Esophagus (tissue), 2 donors: ENCODE data around the gene RIMS1. TPM values are rescaled to one million over a fixed set of nuclear protein-coding genes. Genes with fewer than 3 reads are reported as not detected.
"Not testable (repeated sequence)": the region's sequence is repeated elsewhere in the genome, so short reads cannot be mapped to it uniquely, and the experiment has no call there.

ENCODE experiments used
- H3K27ac ChIP-seq, 2 donors: one replicate each; pipeline ENCODE4 v1.5.1; 2013; ENCODE audit warnings: low read depth in 2 of 2, mild to moderate bottlenecking in 2 of 2, inconsistent platforms in 1 of 2, low read length in 1 of 2, moderate library complexity in 1 of 2
- H3K27me3 ChIP-seq, 2 donors: one replicate each; pipeline ENCODE4 v1.6.1; 2013; ENCODE audit warnings: low read length in 2 of 2, control low read depth in 1 of 2, mild to moderate bottlenecking in 1 of 2; ENCODE audit not compliant: insufficient read depth in 2 of 2, control insufficient read depth in 1 of 2
- H3K36me3 ChIP-seq, 2 donors: one replicate each; pipeline ENCODE4 v1.6.1; 2013; ENCODE audit warnings: low read length in 1 of 2; ENCODE audit not compliant: control insufficient read depth in 2 of 2, insufficient read depth in 2 of 2
- H3K4me1 ChIP-seq, 2 donors: one replicate each; pipeline ENCODE4 v1.6.1; 2013; ENCODE audit warnings: low read length in 1 of 2; ENCODE audit not compliant: control insufficient read depth in 2 of 2, insufficient read depth in 2 of 2
- H3K4me3 ChIP-seq, 2 donors: one replicate each; pipeline ENCODE4 v1.5.1; 2013; ENCODE audit warnings: low read length in 2 of 2, mild to moderate bottlenecking in 2 of 2, low read depth in 1 of 2, moderate library complexity in 1 of 2
- H3K9me3 ChIP-seq, 2 donors: one replicate each; pipeline ENCODE4 v1.6.1; 2013; ENCODE audit warnings: mild to moderate bottlenecking in 2 of 2, low read depth in 1 of 2, low read length in 1 of 2, moderate library complexity in 1 of 2; ENCODE audit not compliant: control insufficient read depth in 2 of 2, insufficient read depth in 1 of 2
- WGBS, 2 donors: extraction: QIAGEN DNeasy Blood & Tissue Kit; methylation state at CpG; one replicate each; pipeline ENCODE4 v1.1.7; 2013; 5-methylcytosine and 5-hydroxymethylcytosine counted together
- polyA plus RNA-seq, 2 donors: library from polyadenylated mRNA; stranded (reverse); fragments of 200-250 nt; gene quantifications; one replicate each; pipeline ENCODE4 v1.2.3, GENCODE V29; 2013
- donor health status: healthy with polysubstance abuse.
- donor health status: Bipolar disorder and iron deficiency.

RIMS1 gene
- polyA plus RNA-seq, 2 donors: 0.45 to 1.0 TPM

GRCh38 chr6:71977884-71978283 lies 91.5 kb downstream of the RIMS1 start:
- no peaks in the 10 kb centered on the region for H3K4me1 ChIP-seq
- H3K27me3 ChIP-seq: no peaks in the 10 kb centered on the region
- no peaks in the 10 kb centered on the region for H3K36me3 ChIP-seq
- WGBS, 2 donors: 75 to 77% methylated on average over 4 of the region's 4 CpGs
- no peak overlapping the region for H3K27ac ChIP-seq
- no peak overlapping the region for H3K4me3 ChIP-seq
- no peaks in the 10 kb centered on the region for H3K9me3 ChIP-seq

GRCh38 chr6:71979911-71980310 lies 93.6 kb downstream of the RIMS1 start:
- H3K36me3 ChIP-seq: no peaks in the 10 kb centered on the region
- H3K27ac ChIP-seq: no peak overlapping the region
- WGBS, 2 donors: 74 to 75% methylated on average over 2 of the region's 2 CpGs

GRCh38 chr6:71982389-71982788 lies 96.0 kb downstream of the RIMS1 start:
- H3K9me3 ChIP-seq: no peaks in the 10 kb centered on the region
- H3K27me3 ChIP-seq: no peaks in the 10 kb centered on the region
- H3K36me3 ChIP-seq: no peaks in the 10 kb centered on the region
- no peak overlapping the region for H3K4me3 ChIP-seq
- 33 to 42% methylated on average over 1 of the region's 1 CpG for WGBS, 2 donors
- H3K4me1 ChIP-seq: no peaks in the 10 kb centered on the region
- no peak overlapping the region for H3K27ac ChIP-seq

More at GRCh38 chr6:71979911-71980310, 93.6 kb downstream of the RIMS1 start:
- Histone ChIP-seq H3K9me3 (no peaks in the 10 kb centered on the region), H3K4me1 (no peaks in the 10 kb centered on the region), H3K27me3 (no peaks in the 10 kb centered on the region), H3K4me3 (no peak overlapping the region)

GRCh38 chr6:71983131-71983530 lies 96.8 kb downstream of the RIMS1 start:
- H3K4me1 ChIP-seq: no peaks in the 10 kb centered on the region
- no peaks in the 10 kb centered on the region for H3K9me3 ChIP-seq
- no peaks in the 10 kb centered on the region for H3K27me3 ChIP-seq
- H3K36me3 ChIP-seq: no peaks in the 10 kb centered on the region
- 85 to 88% methylated on average over 1 of the region's 1 CpG for WGBS, 2 donors
- H3K4me3 ChIP-seq: no peak overlapping the region
- no peak overlapping the region for H3K27ac ChIP-seq

GRCh38 chr6:71994705-71995271 lies 108.4 kb downstream of the RIMS1 start:
- 64 to 81% methylated on average over 1 of the region's 1 CpG for WGBS, 2 donors
- Histone ChIP-seq H3K27ac (no peak overlapping the region), H3K36me3 (no peaks in the 10 kb centered on the region), H3K4me3 (no peak overlapping the region), H3K9me3 (no peaks in the 10 kb centered on the region), H3K4me1 (no peaks in the 10 kb centered on the region), H3K27me3 (no peaks in the 10 kb centered on the region)

- Histone ChIP-seq H3K27me3 (no peaks in the 10 kb centered on the region), H3K4me3 (no peak overlapping the region), H3K9me3 (peaks cover 0 to under 1% of the 10 kb centered on the region in 2 donors), H3K4me1 (no peaks in the 10 kb centered on the region), H3K27ac (no peak overlapping the region), H3K36me3 (no peaks in the 10 kb centered on the region)
- WGBS, 2 donors: 83 to 85% methylated on average over 1 of the region's 1 CpG
Observed at GRCh38 chr6:71997341-71997740, 111.0 kb downstream of the RIMS1 start.

GRCh38 chr6:72002415-72002814 lies 116.1 kb downstream of the RIMS1 start:
- H3K4me3 ChIP-seq: no peak overlapping the region
- WGBS, 2 donors: 77 to 78% methylated on average over 4 of the region's 4 CpGs

GRCh38 chr6:72006591-72006990 lies 120.2 kb downstream of the RIMS1 start:
- not testable (repeated sequence) for H3K4me3 ChIP-seq, H3K9me3 ChIP-seq, H3K27me3 ChIP-seq, H3K27ac ChIP-seq, H3K4me1 ChIP-seq, H3K36me3 ChIP-seq
- 85 to 95% methylated on average over 9 of the region's 9 CpGs for WGBS, 2 donors

More at GRCh38 chr6:72002415-72002814, 116.1 kb downstream of the RIMS1 start:
- Histone ChIP-seq H3K27me3 (no peaks in the 10 kb centered on the region), H3K9me3 (peaks cover 3 to 6% of the 10 kb centered on the region in 2 donors), H3K36me3 (no peaks in the 10 kb centered on the region), H3K27ac (no peak overlapping the region), H3K4me1 (no peaks in the 10 kb centered on the region)

- Histone ChIP-seq H3K4me1 (no peaks in the 10 kb centered on the region), H3K27me3 (no peaks in the 10 kb centered on the region), H3K27ac (no peak overlapping the region), H3K4me3 (no peak overlapping the region), H3K36me3 (no peaks in the 10 kb centered on the region), H3K9me3 (no peaks in the 10 kb centered on the region)
- 20 to 23% methylated on average over 1 of the region's 1 CpG for WGBS, 2 donors
Observed at GRCh38 chr6:72022830-72023229, 136.5 kb downstream of the RIMS1 start.

GRCh38 chr6:72031471-72031870 lies 145.1 kb downstream of the RIMS1 start:
- WGBS, 2 donors: 27 to 47% methylated on average over 2 of the region's 2 CpGs
- Histone ChIP-seq H3K27ac (no peak overlapping the region), H3K36me3 (no peaks in the 10 kb centered on the region), H3K9me3 (no peaks in the 10 kb centered on the region), H3K4me1 (no peaks in the 10 kb centered on the region), H3K4me3 (no peak overlapping the region), H3K27me3 (no peaks in the 10 kb centered on the region)
